HG03521 (cell line): ENCODE results near the gene UBAP2.

Experiments
- ATAC-seq: cut with Tn5 transposase; IDR thresholded peaks from one replicate; pipeline ENCODE4 v1.9.1; 2021; ENCODE audit warnings: mild to moderate bottlenecking, moderate library complexity; ENCODE audit not compliant: unreplicated experiment

UBAP2 gene

GRCh38 chr9:33923998-33924701 lies 124.5 kb downstream of the UBAP2 start:
- no peak for ATAC-seq

- no peak for ATAC-seq
Measured at GRCh38 chr9:33923079-33923478, 125.6 kb downstream of the UBAP2 start.

DNA sequence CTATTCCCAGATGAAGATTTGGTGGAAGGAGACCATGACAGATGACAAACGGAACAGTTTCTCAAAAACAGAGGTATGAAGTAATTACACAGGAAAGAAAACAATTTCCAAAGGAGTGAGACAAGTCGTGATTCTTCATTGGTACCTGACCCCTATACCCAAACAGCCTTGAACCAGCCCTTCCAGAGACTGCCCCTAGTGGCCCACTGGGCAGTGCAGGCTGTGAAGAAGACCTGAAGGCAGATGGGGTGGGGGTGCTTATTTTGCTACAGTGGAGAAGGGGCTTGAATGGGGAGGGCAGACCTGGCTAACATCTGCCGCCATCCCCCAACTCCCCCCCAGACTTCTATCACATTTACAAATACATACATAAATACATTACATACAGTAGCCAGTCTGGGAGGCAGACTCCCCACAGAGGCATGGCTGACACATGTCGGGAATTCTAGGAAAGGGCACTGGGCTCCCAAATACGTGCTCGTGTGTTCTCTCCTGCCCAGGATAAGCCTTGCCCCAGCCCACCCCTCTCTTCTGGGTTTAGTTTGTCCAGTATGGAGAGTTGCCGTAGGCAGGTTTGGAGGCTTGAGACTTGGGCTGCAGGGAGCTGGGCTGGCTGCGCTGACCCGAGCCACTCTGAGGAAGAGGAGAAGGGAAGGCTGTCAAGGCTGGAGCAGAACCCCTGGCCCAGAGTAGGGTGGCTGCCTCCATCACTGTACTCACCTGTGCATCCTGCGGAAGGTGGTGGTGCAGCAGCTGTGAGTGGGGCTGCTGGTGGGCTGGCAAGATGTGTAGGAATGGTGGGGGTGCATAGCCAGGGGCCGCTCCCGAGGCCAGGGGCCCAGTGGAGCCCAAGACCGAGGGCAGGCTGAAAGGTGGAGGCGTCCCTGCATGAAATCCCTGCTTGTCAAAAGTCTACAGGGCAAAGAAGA lies 126.5 kb downstream of the UBAP2 start:
- ATAC-seq: no peak

GRCh38 chr9:33919276-33919897 lies 129.3 kb downstream of the UBAP2 start:
- no peak for ATAC-seq

- ATAC-seq: no peak
Measured at GRCh38 chr9:33917036-33917435, 131.7 kb downstream of the UBAP2 start.

GRCh38 chr9:33914887-33915628 lies 133.6 kb downstream of the UBAP2 start:
- no peak for ATAC-seq

GRCh38 chr9:33913541-33913940 lies 135.1 kb downstream of the UBAP2 start:
- no peak for ATAC-seq

DNA sequence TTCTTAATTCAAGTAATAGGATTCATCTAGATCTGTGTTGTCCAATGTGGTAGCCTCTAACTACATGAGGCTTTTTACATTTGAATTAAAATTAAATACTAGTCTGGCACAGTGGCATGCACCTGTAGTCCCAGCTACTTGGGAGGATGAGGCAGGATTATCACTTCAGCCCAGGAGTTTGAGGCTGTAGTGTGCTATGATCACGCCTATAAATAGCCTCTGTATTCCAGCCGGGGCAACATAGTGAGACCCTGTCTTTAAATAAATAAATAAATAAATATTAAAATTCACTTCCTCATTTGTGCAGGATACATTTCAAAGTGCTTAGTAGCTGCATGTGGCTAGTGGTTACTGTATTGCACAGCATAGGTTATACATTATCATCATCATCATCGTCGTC lies 139.9 kb downstream of the UBAP2 start:
- no peak for ATAC-seq

- ATAC-seq: no peak
Measured at GRCh38 chr9:33908114-33908513, 140.6 kb downstream of the UBAP2 start.

- no peak for ATAC-seq
Measured at GRCh38 chr9:33907347-33907746, 141.3 kb downstream of the UBAP2 start.

- ATAC-seq: no peak
Measured at GRCh38 chr9:33906769-33907168, 141.9 kb downstream of the UBAP2 start.

DNA sequence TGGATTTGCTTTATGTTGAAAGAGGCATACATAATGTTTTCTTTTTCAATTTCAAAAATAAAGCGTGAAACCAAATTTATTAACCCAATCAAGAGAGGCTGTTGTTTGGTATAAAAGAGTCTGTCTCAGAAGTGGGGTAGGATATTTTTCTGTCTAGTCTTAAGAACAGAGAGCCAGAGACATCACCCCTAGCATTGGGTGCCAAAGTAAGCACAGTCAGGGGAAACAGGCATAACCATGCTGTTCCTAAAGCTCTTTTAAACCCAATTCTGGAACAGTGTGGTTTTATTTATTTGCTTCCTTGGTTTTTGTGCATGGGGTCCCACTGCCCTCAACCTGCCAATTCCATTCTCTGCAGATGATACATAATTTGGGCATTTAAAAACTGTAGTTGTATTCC lies 143.6 kb downstream of the UBAP2 start:
- no peak for ATAC-seq

DNA sequence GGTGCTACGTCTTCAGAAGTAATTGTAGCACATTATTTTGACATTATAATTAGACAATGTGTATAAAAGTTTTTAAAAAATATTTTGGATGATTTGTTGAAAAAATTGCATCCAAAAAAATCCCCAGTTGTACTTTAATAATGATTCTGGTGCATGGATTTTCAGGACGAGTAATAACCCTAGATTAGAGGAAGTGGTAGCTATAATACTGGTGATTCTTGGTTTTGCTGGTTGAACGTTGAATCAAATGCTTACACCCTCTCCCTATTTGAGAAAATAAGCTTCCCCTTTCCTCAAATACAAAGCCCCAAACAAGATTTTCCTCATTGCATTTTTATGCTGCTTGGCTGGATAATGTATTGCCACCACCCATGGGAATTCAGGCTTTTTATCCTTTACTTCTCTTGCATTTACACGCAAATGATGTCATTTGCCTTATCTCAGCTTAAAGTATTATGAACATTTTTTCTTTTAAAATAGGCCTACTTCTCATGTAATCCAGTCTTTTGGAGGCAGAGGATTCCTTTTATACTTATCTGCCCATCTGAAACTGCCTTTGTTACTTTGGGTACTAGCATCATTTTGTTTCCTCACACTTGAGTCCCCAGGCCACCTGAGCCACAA lies 145.4 kb downstream of the UBAP2 start:
- ATAC-seq: no peak

DNA sequence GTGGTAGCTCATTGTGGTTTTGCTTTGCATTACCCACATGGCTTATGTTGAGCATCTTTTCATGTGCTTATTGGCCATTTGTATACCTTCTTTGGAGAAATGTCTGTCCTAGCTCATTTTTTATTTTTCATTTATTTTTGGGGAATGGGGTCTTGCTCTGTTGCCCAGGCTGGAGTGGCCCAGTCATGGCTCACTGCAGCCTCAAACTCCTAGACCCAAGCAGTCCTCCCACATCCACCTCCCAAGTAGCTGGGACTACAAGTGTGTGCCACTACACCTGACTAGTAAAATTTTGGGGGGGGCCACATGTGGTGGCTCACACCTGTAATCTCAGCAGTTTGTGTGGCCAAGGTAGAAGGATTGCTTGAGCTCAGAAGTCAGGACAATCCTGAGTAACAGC lies 154.4 kb downstream of the UBAP2 start:
- no peak for ATAC-seq

DNA sequence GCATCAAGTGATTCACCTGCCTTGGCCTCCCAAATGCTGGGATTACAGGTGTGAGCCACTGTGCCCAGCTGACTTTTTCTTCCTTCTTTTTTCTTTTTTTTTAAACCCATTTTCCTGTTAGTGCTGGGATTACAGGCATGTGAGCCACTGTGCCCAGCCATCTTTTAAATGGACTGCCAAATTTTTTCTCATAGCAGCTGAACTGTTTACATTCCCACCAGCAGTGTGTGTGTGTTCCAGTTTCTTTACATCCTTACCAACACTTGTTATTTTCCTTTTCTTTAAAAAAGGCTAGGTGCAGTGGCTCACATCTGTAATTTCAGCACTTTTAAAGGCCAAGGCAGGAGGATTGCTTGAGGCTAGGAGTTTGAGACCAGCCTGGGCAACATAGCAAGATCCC lies 154.8 kb downstream of the UBAP2 start:
- ATAC-seq: no peak

GRCh38 chr9:33885948-33886347 lies 162.7 kb downstream of the UBAP2 start:
- ATAC-seq: no peak

GRCh38 chr9:33884856-33885701 lies 163.6 kb downstream of the UBAP2 start:
- ATAC-seq: no peak

DNA sequence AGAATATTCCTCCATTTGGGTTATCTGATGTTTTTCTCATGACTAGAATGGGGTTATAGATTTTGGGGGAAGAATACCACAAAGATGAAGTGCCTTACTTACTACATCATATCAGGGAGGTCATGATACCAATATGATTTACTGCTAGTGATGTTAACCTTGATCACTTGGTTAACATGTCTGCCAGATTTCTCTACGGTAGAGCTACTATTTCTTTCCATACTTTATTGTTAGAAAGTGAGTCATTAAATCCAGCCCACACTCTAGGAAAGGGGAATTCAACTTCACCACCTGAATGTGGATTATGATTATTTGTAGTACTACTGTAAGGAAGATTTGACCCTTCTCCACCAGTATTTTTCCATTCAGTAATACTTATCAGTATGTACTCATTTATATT lies 167.1 kb downstream of the UBAP2 start:
- ATAC-seq: no peak

DNA sequence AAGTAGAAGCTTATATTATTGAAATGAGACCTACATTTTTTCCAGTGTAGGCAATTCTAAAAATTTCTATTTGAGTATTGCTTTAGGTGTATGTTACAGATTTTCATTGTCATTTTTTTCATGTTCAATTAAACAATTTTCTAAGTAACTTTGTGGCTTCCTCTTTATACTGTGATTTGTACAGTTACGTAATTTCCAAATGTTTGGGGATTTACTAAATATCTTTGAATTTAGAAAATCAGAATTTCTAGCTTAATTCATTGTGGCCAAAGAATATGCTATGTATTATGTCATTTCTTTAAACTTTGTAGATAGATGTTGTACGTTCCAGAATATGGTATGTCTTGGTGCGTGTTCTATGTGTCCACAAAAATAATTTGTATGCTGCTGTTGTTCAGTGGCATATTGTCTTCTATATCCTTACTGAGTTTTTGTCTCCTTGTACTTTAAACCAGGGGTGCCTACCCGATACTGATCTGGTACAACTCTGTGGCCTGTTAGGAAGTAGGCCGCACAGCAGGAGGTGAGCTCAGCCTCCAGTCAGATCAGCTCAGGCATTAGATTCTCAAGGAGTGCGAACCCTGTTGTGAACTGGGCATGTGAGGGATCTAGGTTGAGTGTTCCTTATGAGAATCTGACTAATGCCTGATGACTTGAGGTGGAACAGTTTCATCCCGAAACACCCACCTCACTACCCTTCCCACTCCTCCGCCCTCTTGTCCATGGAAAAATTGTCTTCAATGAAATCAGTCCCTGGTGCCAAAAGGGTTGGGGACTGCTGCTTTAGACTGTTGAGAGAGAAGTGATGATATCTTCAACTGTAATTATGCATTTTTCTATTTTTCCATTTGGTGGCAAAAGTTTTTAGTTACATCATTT lies 168.2 kb downstream of the UBAP2 start:
- ATAC-seq: no peak
